Esophagus muscularis mucosa (tissue), 4 donors: ENCODE data around the gene P2RX2. TPM values are rescaled to one million over a fixed set of nuclear protein-coding genes. Genes with fewer than 3 reads are reported as not detected.

Experiments
- DNase-seq: peaks from one replicate; pipeline ENCODE4 v3.0.0-alpha.2; 2017; ENCODE audit errors: extremely low spot score
- H3K27ac ChIP-seq, 4 donors: fragments of 200-600 bp; sonication (generic); replicated peaks in 1 of 4; 1 replicate in 3 of 4; 2 replicates in 1 of 4; pipeline ENCODE4 v1.5.1; 2016 to 2019; ENCODE audit warnings: mild to moderate bottlenecking in 1 of 4
- H3K27me3 ChIP-seq, 4 donors: fragments of 200-600 bp; sonication (generic); one replicate each; pipeline versions ENCODE4 v1.5.1 to v1.6.0; 2016 to 2019
- H3K36me3 ChIP-seq, 4 donors: fragments of 200-600 bp; sonication (generic); one replicate each; pipeline ENCODE4 v1.5.1; 2016 to 2019
- H3K4me1 ChIP-seq, 4 donors: fragments of 200-600 bp; sonication (generic); one replicate each; pipeline ENCODE4 v1.5.1; 2016 to 2019
- H3K4me3 ChIP-seq, 4 donors: fragments of 200-600 bp; sonication (generic); 1 replicate in 2 of 4; 2 replicates in 2 of 4; pipeline ENCODE4 v1.5.1; 2016 to 2019; ENCODE audit warnings: mild to moderate bottlenecking in 4 of 4, moderate library complexity in 1 of 4
- H3K9me3 ChIP-seq, 4 donors: fragments of 200-600 bp; sonication (generic); 1 replicate in 3 of 4; 2 replicates in 1 of 4; pipeline ENCODE4 v1.5.1; 2016 to 2019
- EP300 ChIP-seq: sonication (generic); formaldehyde crosslinking; IDR thresholded peaks from one replicate; pipeline ENCODE4 v1.6.1; 2017; ENCODE audit warnings: antibody characterized with exemption
- POLR2A ChIP-seq: fragments of 450-650 bp; IDR thresholded peaks from one replicate; pipeline ENCODE4 v1.6.1; 2017; ENCODE audit warnings: antibody characterized with exemption, moderate library complexity, mild to moderate bottlenecking, low read depth
- POLR2AphosphoS5 ChIP-seq, 2 donors: sonication (generic); formaldehyde crosslinking; IDR thresholded peaks; one replicate each; pipeline ENCODE4 v1.6.1; 2017; ENCODE audit warnings: antibody characterized with exemption in 2 of 2
- WGBS: methylation state at CpG from one replicate; pipeline ENCODE4 v1.1.5; 2018; 5-methylcytosine and 5-hydroxymethylcytosine counted together
- intact Hi-C: fragments of 100-400 bp; cut with DNase I; formaldehyde crosslinking; loops from one replicate; pipeline ENCODE4 v1.15.1; 2023
- total RNA-seq, 4 donors: library from RNA; depleted of rRNA; stranded (reverse); fragments of >200 nt; gene quantifications; one replicate each; pipeline versions ENCODE4 v1.1.0 to v1.2.1, GENCODE V29; 2016
- TF ChIP-seq, protein P1 (sequence below), 3 experiments: fragments of 200-600 bp in 2 of 3; fragments of 450-650 bp in 1 of 3; sonication (generic) in 2 of 3; IDR thresholded peaks; one replicate each; pipeline ENCODE4 v1.5.1; 2017 to 2019; ENCODE audit warnings: antibody characterized with exemption in 3 of 3, mild to moderate bottlenecking in 2 of 3, moderate library complexity in 1 of 3

The P2RX2 gene
- total RNA-seq, 4 donors from 2014 or later = 1.7 to 4.1 (median 3.7) TPM

DNA sequence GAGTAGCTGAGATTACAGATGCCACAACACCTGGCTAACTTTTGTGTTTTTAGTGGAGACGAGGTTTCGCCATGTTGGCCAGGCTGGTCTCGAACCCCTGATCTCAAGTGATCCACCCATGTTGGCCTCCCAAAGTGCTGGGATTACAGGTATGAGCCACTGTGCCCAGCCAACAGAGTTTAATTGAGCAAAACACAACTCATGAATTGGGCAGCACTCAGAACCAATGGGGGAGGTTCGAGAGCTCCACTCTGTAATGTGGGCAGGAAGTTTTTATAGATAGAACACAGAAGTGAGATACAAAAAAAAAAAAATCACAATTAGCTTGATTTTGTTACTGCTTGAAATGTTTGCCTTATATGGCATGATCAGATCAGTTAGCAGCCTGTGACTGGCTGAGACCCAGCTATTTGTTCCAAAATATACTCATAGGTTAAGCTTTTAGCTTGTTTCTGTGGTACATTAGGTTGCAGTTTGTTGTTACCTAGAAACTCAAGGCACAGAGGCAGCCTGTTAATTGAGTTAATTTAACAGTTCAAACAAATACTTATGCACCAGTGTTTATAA, 1.4 kb upstream of the P2RX2 start:
- H3K27me3 ChIP-seq = peaks cover 0 to 64% (median 42%) of the 10 kb centered on the region in 4 donors

DNA sequence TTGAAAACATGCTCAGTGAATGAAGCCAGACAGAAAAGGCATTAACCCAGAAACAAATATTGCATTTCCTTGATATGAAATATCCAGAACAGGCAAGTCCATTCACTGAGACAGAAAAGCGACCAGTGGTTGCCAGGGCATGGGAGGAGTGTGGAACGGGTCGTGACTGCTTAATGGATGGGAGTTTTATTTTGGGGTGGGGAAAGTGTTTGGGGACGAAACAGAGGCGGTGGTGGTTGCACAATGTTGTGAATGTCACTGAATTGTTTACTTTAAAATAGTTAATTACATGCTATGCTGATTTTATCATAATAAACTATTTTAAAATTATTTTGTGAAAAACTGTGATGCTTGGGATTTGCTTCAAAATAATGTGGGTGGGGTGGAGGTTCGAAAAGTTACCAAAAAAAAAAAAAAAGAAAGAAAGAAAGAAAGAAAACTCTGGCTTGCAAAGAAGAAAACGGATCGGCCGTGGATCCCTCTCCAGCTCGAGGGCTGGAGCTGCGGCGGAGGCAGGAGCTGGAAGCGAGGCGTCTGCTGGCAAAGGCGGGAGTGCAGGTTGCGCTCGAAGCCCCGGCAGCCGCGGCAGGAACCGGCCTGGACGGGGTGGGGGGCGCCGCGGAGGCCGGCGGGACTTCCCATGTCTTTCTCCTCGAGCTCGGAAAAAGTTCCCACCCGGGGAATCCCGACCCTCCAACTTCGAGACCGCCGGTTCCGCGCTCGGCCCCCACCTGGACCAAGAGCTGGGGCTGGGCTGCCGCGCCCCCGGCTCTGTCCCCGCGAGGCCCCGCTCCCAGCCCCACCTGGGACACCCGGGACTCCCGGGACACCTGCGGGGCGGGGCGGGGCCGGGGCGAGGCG, 524 bp upstream of the P2RX2 start:
- H3K27me3 ChIP-seq = peaks cover 0 to 64% (median 42%) of the 10 kb centered on the region in 4 donors
- peak overlapping the region; percentile 34 to 50 (median 36) for H3K4me3 ChIP-seq
- WGBS = 6% methylated on average over 44 of the region's 51 CpGs
- H3K36me3 ChIP-seq = no peaks in the 10 kb centered on the region
- TF ChIP-seq POLR2AphosphoS5 (IDR thresholded peaks at IDR 0.05) (no peak), EP300 (no peak), POLR2A (no peak)
- TF ChIP-seq, protein P1, sequence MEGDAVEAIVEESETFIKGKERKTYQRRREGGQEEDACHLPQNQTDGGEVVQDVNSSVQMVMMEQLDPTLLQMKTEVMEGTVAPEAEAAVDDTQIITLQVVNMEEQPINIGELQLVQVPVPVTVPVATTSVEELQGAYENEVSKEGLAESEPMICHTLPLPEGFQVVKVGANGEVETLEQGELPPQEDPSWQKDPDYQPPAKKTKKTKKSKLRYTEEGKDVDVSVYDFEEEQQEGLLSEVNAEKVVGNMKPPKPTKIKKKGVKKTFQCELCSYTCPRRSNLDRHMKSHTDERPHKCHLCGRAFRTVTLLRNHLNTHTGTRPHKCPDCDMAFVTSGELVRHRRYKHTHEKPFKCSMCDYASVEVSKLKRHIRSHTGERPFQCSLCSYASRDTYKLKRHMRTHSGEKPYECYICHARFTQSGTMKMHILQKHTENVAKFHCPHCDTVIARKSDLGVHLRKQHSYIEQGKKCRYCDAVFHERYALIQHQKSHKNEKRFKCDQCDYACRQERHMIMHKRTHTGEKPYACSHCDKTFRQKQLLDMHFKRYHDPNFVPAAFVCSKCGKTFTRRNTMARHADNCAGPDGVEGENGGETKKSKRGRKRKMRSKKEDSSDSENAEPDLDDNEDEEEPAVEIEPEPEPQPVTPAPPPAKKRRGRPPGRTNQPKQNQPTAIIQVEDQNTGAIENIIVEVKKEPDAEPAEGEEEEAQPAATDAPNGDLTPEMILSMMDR (IDR thresholded peaks at IDR 0.05) = no peak
- peak overlapping the region in 1 of 4 donors; percentile 36 for H3K27ac ChIP-seq
- no peak for DNase-seq
- peaks cover 7 to 43% (median 39%) of the 10 kb centered on the region in 4 donors for H3K4me1 ChIP-seq
- peaks cover 0 to 13% (median 11%) of the 10 kb centered on the region in 4 donors for H3K9me3 ChIP-seq
- intact Hi-C loops = loop anchor here (10.0 kb wide), 1 partner anchor 463 kb away; no protein-coding TSS in a partner anchor

More for the DNA sequence above, 1.4 kb upstream of the P2RX2 start:
- Histone ChIP-seq H3K36me3 (no peaks in the 10 kb centered on the region), H3K4me1 (peaks cover 3 to 35% (median 30%) of the 10 kb centered on the region in 4 donors), H3K4me3 (no peak overlapping the region), H3K27ac (no peak overlapping the region), H3K9me3 (peaks cover 0 to 14% (median 11%) of the 10 kb centered on the region in 4 donors)
- TF ChIP-seq POLR2AphosphoS5 (IDR thresholded peaks at IDR 0.05) = no peak
- 89% methylated on average over 4 of the region's 4 CpGs for WGBS
- intact Hi-C loops = loop anchor here (10.0 kb wide), 1 partner anchor 462 kb away; no protein-coding TSS in a partner anchor
- no peak for DNase-seq

DNA sequence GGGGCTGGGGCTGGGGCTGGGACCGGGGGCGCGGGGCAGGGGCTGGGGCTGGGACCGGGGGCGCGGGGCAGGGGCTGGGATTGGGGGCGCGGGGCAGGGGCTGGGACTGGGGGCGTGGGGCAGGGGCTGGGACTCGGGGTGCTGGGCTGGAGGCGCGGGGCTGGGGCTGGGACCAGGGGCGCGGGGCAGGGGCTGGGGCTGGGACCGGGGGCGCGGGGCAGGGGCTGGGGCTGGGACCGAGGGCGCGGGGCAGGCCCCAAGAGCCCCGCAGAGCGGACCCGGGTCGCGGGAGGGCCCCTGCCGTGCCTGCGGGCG, 452 bp downstream of the P2RX2 start:
- intact Hi-C loops = loop anchor here (10.0 kb wide), 1 partner anchor 464 kb away; no protein-coding TSS in a partner anchor
- no peak for TF ChIP-seq POLR2A
- no peak for TF ChIP-seq EP300
- TF ChIP-seq, protein P1 (IDR thresholded peaks at IDR 0.05) = no peak
- no peak for TF ChIP-seq POLR2AphosphoS5 (IDR thresholded peaks at IDR 0.05)
- peak overlapping the region in 3 of 4 donors; percentile 36 to 50 (median 36) for H3K4me3 ChIP-seq
- peaks cover 11 to 47% (median 43%) of the 10 kb centered on the region in 4 donors for H3K4me1 ChIP-seq
- no peak for DNase-seq
- H3K36me3 ChIP-seq = peaks cover 0 to 6% (median 4%) of the 10 kb centered on the region in 4 donors
- peaks cover 0 to 64% (median 42%) of the 10 kb centered on the region in 4 donors for H3K27me3 ChIP-seq
- peak overlapping the region in 2 of 4 donors; percentile 26 to 48 for H3K27ac ChIP-seq
- WGBS = no CpG with 5 or more reads among the region's 28 CpGs
- H3K9me3 ChIP-seq = peaks cover 0 to 13% (median 11%) of the 10 kb centered on the region in 4 donors

DNA sequence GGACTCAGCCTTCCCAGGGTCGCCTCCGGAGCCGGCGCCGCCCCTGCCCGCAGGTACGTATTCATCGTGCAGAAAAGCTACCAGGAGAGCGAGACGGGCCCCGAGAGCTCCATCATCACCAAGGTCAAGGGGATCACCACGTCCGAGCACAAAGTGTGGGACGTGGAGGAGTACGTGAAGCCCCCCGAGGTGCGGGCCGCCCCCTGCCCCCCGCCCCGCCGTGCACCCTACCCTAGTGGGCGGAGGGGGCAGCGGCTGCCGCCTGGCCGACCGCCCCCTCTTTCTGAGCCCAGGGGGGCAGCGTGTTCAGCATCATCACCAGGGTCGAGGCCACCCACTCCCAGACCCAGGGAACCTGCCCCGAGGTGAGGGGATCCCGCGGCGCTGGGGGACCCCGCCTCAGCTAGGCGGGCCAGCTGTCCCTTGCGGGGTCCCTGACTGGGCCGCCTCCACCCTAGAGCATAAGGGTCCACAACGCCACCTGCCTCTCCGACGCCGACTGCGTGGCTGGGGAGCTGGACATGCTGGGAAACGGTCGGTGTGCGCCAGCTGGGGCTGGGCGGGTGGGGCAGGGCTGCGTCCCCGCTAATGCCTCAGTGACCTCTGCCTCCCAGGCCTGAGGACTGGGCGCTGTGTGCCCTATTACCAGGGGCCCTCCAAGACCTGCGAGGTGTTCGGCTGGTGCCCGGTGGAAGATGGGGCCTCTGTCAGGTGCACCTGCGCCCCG, 973 bp downstream of the P2RX2 start:
- WGBS = 15% methylated on average over 18 of the region's 53 CpGs
- no peak for DNase-seq
- H3K27me3 ChIP-seq = peaks cover 0 to 64% (median 42%) of the 10 kb centered on the region in 4 donors
- TF ChIP-seq POLR2A = no peak
- TF ChIP-seq EP300 = no peak
- no peak for TF ChIP-seq POLR2AphosphoS5 (IDR thresholded peaks at IDR 0.05)
- TF ChIP-seq, protein P1 (IDR thresholded peaks at IDR 0.05) = no peak
- peak overlapping the region in 2 of 4 donors; percentile 26 to 48 for H3K27ac ChIP-seq
- intact Hi-C loops = loop anchor here (10.0 kb wide), 1 partner anchor 465 kb away; no protein-coding TSS in a partner anchor
- peaks cover 0 to 11% (median 9%) of the 10 kb centered on the region in 4 donors for H3K36me3 ChIP-seq
- peaks cover 0 to 13% (median 11%) of the 10 kb centered on the region in 4 donors for H3K9me3 ChIP-seq
- no peak overlapping the region for H3K4me3 ChIP-seq
- peaks cover 11 to 47% (median 42%) of the 10 kb centered on the region in 4 donors for H3K4me1 ChIP-seq
